CD4-positive, alpha-beta T cell treated with Interferon gamma for 1 hour (primary cell): ENCODE results near the gene CTAG2.
"Not testable (repeated sequence)": the region's sequence is repeated elsewhere in the genome, so short reads cannot be mapped to it uniquely, and the experiment has no call there.

Experiments used
- DNase-seq: peaks from one replicate; pipeline ENCODE4 v3.0.0-alpha.2; 2020

CTAG2 gene

GRCh38 chrX:154645745-154646378 lies 7.5 kb downstream of the CTAG2 start:
- not testable (repeated sequence) for DNase-seq

GRCh38 chrX:154643708-154644107 lies 9.7 kb downstream of the CTAG2 start:
- not testable (repeated sequence) for DNase-seq

- DNase-seq = not testable (repeated sequence)
These were observed 11.6 kb downstream of the CTAG2 start for GRCh38 chrX:154641740-154642139.

- DNase-seq = not testable (repeated sequence)
These were observed 19.7 kb downstream of the CTAG2 start for GRCh38 chrX:154633661-154634060.

- DNase-seq = not testable (repeated sequence)
These were observed 22.4 kb downstream of the CTAG2 start for GRCh38 chrX:154630949-154631348.

GRCh38 chrX:154628960-154629359 lies 24.4 kb downstream of the CTAG2 start:
- DNase-seq = not testable (repeated sequence)

- DNase-seq = not testable (repeated sequence)
These were observed 32.5 kb downstream of the CTAG2 start for GRCh38 chrX:154620767-154621414.

- not testable (repeated sequence) for DNase-seq
These were observed 34.2 kb downstream of the CTAG2 start, which contains the start of gene CTAG1B for GRCh38 chrX:154619182-154619581. CTAG1B (minus strand) TSS chrX:154619282; CDS start chrX:154619218, 64 bp downstream.

- DNase-seq = not testable (repeated sequence)
These were observed 39.8 kb downstream of the CTAG2 start for GRCh38 chrX:154613586-154613985.

- not testable (repeated sequence) for DNase-seq
These were observed 42.2 kb downstream of the CTAG2 start for GRCh38 chrX:154611146-154611545.

GRCh38 chrX:154608823-154609222 lies 44.6 kb downstream of the CTAG2 start:
- DNase-seq = not testable (repeated sequence)

GRCh38 chrX:154607976-154608375 lies 45.4 kb downstream of the CTAG2 start:
- DNase-seq = not testable (repeated sequence)

- no peak for DNase-seq
These were observed 46.0 kb downstream of the CTAG2 start for GRCh38 chrX:154607370-154607769.

- DNase-seq = no peak
These were observed 47.8 kb downstream of the CTAG2 start for GRCh38 chrX:154605566-154605965.

GRCh38 chrX:154603438-154604430 lies 49.6 kb downstream of the CTAG2 start:
- no peak for DNase-seq

- no peak for DNase-seq
These were observed 50.5 kb downstream of the CTAG2 start for GRCh38 chrX:154602766-154603437.

- DNase-seq = no peak
These were observed 51.2 kb downstream of the CTAG2 start for GRCh38 chrX:154602226-154602625.
